MCF 10A (cell line): ENCODE measurements around the gene PPCDC. TPM values are rescaled to one million over a fixed set of nuclear protein-coding genes. Genes with fewer than 3 reads are reported as not detected.

Source experiments
- BruUV-seq: library from RNA; stranded (reverse); fragments of 400-500 nt; replicated peaks from 2 replicates; lab custom pipeline; 2021; lab: Mats Ljungman, UMichigan
- CTCF ChIA-PET: fragments of 300-600 bp; sonication (Branson Sonifier 250); formaldehyde crosslinking; extraction: SDS; loops from one replicate; lab custom pipeline; 2021; ENCODE audit warnings: antibody characterized with exemption, inconsistent platforms; lab: Yijun Ruan, JAX
- POLR2A ChIA-PET: fragments of 300-600, 350-650 bp; sonication (Branson Sonifier 250); formaldehyde crosslinking; extraction: SDS; loops from one replicate; lab custom pipeline; 2020; ENCODE audit warnings: antibody characterized with exemption, inconsistent platforms; lab: Yijun Ruan, JAX
- DNase-seq: peaks from one replicate; pipeline ENCODE4 v3.0.0-alpha.2; 2018; ENCODE audit not compliant: unreplicated experiment
- H3K27ac Mint-ChIP-seq: one replicate; pipeline ENCODE4 v1.8.0; 2022; ENCODE audit warnings: mild to moderate bottlenecking, low read depth, mixed read lengths; ENCODE audit not compliant: unreplicated experiment
- H3K27me3 Mint-ChIP-seq: one replicate; pipeline ENCODE4 v1.8.0; 2022; ENCODE audit warnings: mixed read lengths; ENCODE audit not compliant: insufficient read depth, unreplicated experiment
- H3K36me3 Mint-ChIP-seq: one replicate; pipeline ENCODE4 v1.8.0; 2022; ENCODE audit warnings: mild to moderate bottlenecking, moderate library complexity, mixed read lengths; ENCODE audit not compliant: insufficient read depth, unreplicated experiment
- H3K4me1 Mint-ChIP-seq: one replicate; pipeline ENCODE4 v1.8.0; 2022; ENCODE audit warnings: mixed read lengths; ENCODE audit not compliant: insufficient read depth, unreplicated experiment
- H3K4me3 Mint-ChIP-seq: one replicate; pipeline ENCODE4 v1.8.0; 2022; ENCODE audit warnings: mild to moderate bottlenecking, moderate library complexity, mixed read lengths; ENCODE audit not compliant: unreplicated experiment
- H3K9me3 Mint-ChIP-seq: one replicate; pipeline ENCODE4 v1.8.0; 2022; ENCODE audit warnings: mixed read lengths; ENCODE audit not compliant: unreplicated experiment
- CTCF ChIP-seq: fragments of 200-600 bp; IDR thresholded peaks from one replicate; pipeline ENCODE4 v1.8.0; 2022; ENCODE audit warnings: antibody characterized with exemption, mild to moderate bottlenecking; ENCODE audit not compliant: unreplicated experiment
- intact Hi-C: fragments of 100-400 bp; cut with micrococcal nuclease; formaldehyde crosslinking; loops from 2 replicates; pipeline ENCODE4 v1.14.1; 2022
- total RNA-seq: library from RNA; stranded (reverse); gene quantifications from 2 replicates; pipeline ENCODE4 v1.2.3, GENCODE V29; 2022

Gene PPCDC
- total RNA-seq, 1 experiment from 2014 or later = 25.1 TPM

DNA sequence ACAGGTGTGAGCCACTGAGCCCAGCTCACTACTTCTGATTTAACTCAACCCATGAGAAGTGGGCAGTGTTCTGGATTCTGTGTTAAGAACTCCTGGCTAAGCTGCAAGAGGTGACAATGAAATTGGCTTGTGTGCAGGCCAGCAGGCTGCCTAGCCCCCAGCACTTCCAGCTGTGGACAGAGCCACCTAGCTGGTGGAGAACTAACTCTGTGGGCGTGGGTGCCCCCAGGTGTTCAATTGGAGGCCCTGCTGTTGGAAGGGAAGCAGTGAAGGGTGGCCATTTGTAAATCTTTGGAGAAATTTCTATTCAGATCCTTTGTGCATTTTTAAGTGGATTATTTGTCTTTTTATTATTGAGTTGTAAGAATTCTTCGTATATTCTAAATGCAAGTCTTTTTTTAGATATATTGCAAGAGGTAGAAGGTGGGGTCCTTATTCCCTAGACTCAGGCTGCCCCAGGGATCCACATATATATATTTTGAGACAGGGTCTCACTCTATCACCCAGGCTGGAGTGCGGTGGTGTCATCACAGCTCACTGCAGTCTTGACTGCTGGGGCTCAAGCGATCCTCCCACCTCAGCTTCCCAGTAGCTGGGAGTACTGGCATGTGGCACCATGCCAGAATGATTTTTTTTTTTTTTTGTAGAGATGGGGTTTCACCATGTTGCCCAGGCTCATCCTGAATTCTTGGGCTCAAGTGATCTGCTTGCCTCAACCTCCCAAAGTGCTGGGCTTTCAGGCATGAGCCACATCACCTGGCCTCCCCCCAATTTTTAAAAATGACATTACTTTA, 35.2 kb upstream of the PPCDC start:
- POLR2A ChIA-PET = no interaction called here
- BruUV-seq = no TSS peak
- Mint-ChIP-seq H3K27me3 (peaks cover 57% of the 10 kb centered on the region), H3K9me3 (no peaks in the 10 kb centered on the region), H3K4me1 (peaks cover 6% of the 10 kb centered on the region), H3K36me3 (no peaks in the 10 kb centered on the region), H3K27ac (no peak overlapping the region), H3K4me3 (no peak overlapping the region)
- CTCF ChIA-PET = interaction anchor here (0.6 to 1.5 kb wide), 6 partner anchors 12 to 1211 kb away, joined by 3 to 5 read pairs (median 3); no protein-coding TSS in a partner anchor
- peak; percentile 64 for DNase-seq
- peak; percentile 26 for TF ChIP-seq CTCF
- intact Hi-C loops = no loop called here

- BruUV-seq = no TSS peak
- Mint-ChIP-seq H3K27me3 (peaks cover 51% of the 10 kb centered on the region), H3K4me1 (peaks cover 1% of the 10 kb centered on the region), H3K27ac (no peak overlapping the region), H3K4me3 (no peak overlapping the region), H3K36me3 (no peaks in the 10 kb centered on the region), H3K9me3 (no peaks in the 10 kb centered on the region)
- intact Hi-C loops = no loop called here
- TF ChIP-seq CTCF = no peak
- no peak for DNase-seq
- CTCF ChIA-PET = interaction anchor here (0.7 to 1.5 kb wide), 3 partner anchors 14 to 128 kb away, joined by 3 read pairs; no protein-coding TSS in a partner anchor
- POLR2A ChIA-PET = no interaction called here
Measured at GRCh38 chr15:74989527-74989926, 33.9 kb upstream of the PPCDC start.

DNA sequence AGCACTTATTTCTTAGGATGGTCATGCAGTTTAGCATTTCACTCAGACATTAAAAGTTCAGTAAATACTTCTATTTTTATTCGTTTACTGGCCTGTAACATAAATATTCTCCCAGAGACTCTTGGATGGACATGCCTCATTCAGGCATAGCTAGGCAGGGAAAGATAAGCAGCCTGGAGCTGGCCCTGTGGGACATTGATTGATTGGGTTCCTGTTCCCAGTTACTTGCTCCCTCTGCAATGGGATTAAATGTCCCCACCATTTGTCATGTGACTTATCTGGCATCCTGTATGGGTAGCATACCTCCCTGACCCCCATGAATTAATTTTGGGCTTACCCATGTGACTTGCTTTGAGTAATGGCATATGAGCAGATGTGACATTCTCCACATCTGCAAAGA, 30.8 kb upstream of the PPCDC start:
- CTCF ChIA-PET = interaction anchor here (1.0 kb wide), 1 partner anchor 36 kb away, joined by 3 read pairs; no protein-coding TSS in a partner anchor
- H3K9me3 Mint-ChIP-seq = no peaks in the 10 kb centered on the region
- BruUV-seq = no TSS peak
- peaks cover 56% of the 10 kb centered on the region for H3K27me3 Mint-ChIP-seq
- intact Hi-C loops = no loop called here
- POLR2A ChIA-PET = no interaction called here
- H3K4me3 Mint-ChIP-seq = no peak overlapping the region
- H3K27ac Mint-ChIP-seq = no peak overlapping the region
- H3K36me3 Mint-ChIP-seq = no peaks in the 10 kb centered on the region
- peaks cover 11% of the 10 kb centered on the region for H3K4me1 Mint-ChIP-seq
- no peak for TF ChIP-seq CTCF
- DNase-seq = no peak

DNA sequence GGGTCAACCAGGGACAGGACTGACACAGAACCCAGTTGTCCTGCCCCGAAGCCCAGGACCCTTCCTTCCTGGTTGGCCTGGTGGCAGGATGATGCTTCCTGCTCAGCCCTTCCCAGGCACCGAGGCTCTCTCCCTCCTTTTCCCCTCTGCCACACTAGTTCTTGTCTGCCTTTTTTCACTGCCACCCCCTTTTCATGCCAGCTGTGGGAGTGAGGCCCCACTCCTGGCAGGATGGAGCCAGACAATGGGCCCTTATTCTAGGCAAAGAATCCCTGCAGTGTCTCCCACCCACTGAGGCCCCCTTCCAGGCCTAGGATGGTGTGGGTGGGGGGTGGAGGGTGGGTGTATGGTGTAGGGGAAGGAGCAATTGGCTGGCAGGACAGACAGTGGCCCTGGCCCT, 29.2 kb upstream of the PPCDC start:
- TF ChIP-seq CTCF = no peak
- Mint-ChIP-seq H3K4me3 (no peak overlapping the region), H3K4me1 (peaks cover 11% of the 10 kb centered on the region), H3K27ac (no peak overlapping the region), H3K9me3 (no peaks in the 10 kb centered on the region), H3K36me3 (no peaks in the 10 kb centered on the region), H3K27me3 (peaks cover 64% of the 10 kb centered on the region)
- intact Hi-C loops = no loop called here
- ChIA-PET CTCF (interaction anchor here (0.6 to 0.7 kb wide), 2 partner anchors 223 to 654 kb away, joined by 3 to 4 read pairs; partner anchors contain the start of gene SNX33), POLR2A (interaction anchor here (1.0 to 1.4 kb wide), 2 partner anchors 16 to 29 kb away, joined by 4 to 10 read pairs; partner anchors contain the start of gene PPCDC)
- no TSS peak for BruUV-seq
- no peak for DNase-seq
